ENCODE data around the gene TTLL13.
"Not testable (repeated sequence)": the region's sequence is repeated elsewhere in the genome, so short reads cannot be mapped to it uniquely, and the experiment has no call there.

TTLL13 gene

DNA sequence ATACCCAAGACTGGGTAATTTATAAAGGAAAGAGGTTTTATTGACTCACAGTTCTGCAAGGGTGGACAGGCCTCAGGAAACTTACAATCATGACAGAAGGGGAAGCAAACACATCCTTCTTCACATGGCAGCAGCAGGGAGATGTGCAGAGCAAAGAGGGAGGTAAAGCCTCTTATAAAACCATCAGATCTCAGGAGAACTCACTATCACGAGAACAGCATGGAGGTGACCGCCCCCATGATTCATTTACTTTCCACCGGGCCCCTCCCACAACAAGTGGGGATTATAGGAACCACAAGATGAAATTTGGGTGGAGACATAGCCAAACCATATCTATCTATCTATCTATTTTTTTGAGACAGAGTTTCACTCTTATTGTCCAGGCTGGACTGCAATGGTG is 10.0 kb upstream of the TTLL13 start:
- no peak for DNase-seq (ENCODE audit: low read depth)

DNA sequence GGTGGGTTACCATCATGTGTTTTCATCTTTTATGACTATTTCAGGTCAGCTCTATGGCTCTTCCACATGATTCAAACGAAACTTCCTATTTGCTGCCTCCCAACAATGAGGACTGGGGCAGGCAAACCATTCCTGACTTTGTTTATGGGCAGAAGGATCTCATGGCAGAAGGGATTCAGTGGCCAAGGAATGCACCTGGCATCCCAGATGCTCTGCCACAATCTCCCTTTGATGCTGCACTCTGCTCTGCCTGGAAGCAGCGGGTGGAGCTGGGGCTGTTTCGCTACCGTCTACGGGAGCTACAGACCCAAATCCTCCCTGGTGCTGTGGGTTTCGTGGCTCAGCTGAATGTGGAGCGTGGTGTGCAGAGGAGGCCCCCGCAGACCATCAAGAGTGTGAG is 8.5 kb upstream of the TTLL13 start:
- no peak for DNase-seq (ENCODE audit: low read depth)

DNA sequence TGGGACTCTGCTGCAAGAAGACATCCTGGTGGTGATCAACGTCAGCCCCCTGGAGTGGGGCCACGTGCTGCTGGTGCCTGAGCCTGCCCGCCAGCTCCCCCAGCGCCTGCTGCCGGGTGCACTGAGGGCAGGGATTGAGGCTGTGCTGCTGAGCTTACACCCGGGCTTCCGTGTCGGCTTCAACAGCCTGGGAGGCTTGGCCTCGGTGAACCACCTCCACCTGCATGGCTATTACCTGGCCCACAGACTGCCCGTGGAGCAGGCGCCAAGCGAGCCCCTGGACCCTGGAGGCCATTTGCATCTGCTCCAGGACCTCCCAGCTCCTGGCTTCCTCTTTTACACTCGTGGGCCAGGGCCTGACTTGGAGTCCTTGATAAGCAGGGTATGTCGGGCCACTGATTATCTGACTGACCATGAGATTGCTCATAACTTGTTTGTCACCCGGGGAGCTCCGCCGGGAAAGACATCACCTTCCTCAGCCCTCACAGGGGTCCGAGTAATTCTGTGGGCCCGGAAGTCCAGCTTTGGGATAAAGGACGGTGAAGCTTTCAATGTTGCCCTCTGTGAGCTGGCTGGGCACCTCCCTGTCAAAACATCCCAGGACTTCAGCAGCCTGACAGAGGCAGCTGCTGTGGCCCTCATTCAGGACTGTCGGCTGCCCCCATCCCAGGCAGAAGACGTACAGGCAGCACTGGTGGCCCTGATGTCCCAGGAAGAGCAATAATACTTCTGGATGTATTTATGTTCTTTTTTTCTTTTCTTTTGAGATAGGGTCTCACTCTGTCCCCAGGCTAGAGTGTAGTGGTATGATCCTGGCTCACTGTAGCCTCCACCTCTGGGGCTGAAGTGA is 7.8 kb upstream of the TTLL13 start:
- no peak for DNase-seq (ENCODE audit: low read depth)

DNA sequence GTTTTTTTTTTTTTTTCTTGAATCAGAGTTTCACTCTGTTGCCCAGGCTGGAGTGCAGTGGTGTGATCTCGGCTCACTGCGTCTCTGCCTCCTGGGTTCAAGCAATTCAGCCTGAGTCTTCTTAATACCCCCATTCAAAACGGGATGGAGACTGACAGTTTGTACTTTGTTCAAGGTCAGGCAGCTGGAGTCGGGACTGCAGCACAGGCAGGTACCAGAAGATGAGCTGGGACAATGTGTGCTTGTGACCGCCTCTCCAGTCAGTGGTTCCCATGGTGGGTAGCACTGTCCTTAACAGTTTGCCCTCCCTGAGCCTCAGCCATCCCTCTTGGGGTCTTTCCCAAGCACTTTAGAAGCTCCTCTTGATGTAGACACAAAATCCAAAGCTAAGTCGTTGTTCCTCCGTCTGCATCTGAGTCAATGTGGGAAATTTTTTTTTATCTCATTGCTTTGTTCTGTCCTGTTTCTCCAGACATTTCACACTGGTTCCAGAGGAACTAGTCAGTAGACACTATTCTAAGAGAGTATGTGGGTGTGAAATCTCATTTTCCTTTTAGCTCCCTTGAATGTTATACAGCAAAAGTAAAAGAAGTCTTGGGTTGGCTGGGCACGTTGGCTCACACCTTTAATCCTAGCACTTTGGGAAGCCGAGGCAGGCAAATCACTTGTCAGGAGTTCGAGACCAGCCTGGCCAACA is 5.3 kb upstream of the TTLL13 start:
- no peak for DNase-seq (ENCODE audit: low read depth)

DNA sequence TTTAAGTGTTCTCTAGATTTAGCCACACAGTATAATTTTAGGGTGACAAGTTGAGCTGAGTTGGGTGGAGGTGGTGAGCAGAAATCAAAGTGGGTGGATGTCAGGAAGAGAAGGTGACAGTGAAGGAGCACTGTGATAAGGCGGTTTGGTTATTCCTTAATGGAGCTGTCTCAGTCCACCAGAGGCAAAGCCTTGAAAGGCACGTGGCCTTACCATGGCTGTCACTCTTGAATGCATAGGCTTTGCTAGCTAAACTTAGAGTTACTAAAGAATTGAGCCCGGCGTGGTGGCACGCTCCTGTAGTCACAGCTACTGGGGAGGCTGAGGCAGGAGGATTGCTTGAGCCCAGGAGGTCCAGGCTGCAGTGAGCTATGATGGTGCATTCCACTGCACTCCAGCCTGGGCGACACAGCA is 560 bp upstream of the TTLL13 start:
- DNase-seq (ENCODE audit: low read depth), result no peak

DNA sequence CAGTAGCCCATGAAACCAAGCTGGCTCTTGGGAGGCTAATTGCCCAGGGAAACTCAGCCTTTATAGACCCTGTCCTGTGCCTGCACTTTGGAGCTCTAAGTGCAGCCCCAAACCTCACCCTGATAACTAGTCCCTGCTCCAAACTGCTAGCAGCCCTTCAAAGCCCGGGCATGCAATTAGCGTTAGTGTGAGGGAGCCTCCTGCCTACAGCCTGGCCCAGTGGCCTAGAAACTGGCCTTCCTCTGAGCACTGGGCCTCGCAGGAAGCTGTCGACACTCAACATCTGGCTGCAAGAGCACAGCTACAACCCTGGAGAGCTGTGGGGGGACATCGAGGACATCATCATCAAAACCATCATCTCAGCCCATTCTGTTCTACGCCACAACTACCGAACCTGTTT is 8.4 kb downstream of the TTLL13 start:
- DNase-seq (ENCODE audit: low read depth), result no peak

DNA sequence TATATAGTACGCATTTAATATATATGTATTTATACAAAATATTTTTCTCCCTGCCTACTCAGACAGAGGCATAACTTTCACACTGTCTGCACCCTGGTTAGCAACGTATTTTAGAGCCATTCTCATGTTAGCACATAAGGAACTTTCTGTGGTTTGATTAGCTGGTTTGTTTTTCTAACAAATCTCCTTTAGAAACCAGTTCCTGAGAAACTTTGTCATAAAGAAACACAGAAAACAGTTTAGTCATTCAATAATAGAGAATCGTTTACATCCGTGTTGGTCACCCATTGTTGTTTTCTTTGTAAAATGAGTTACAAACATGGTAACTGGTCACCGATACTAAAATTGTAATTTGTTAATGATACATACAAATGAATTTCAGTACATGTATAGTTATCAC is 10.2 kb downstream of the TTLL13 start:
- DNase-seq (ENCODE audit: low read depth), result no peak

DNA sequence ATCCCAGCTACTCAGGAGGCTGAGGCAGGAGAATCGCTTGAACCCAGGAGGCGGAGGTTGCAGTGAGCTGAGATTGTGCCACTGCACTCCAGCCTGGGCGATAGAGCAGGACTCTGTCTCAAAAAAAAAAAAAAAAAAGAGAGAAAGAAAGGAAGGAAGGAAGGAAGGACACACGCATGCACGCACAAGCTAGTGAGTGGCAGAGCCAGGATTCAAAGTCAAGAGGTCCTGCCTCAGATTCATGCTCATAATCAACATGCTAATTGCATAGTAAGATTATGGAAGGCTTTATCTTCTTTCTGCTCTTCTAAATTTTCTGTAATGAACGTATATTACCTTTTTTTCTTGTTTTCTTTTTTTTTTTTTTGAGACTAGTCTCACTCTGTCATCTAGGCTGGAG is 11.4 kb downstream of the TTLL13 start:
- DNase-seq (ENCODE audit: low read depth), result not testable (repeated sequence)

DNA sequence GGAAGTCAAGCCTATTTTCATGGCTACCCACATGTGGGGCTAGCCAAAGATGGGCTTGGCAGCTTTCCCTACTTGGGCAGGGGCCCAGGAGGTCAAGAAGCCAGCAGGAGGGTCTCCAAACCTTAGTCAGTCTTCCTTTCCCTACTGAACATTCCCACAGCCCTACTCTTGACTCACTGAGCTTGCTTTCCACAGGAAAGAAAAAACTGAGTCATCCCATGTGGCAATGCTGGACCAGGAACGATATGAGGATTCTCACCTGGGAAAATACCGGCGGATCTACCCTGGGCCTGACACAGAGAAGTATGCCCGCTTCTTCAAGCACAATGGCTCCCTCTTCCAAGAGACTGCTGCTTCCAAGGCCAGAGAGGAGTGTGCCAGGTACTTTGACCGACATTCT is 12.5 kb downstream of the TTLL13 start:
- DNase-seq (ENCODE audit: low read depth), result no peak

DNA sequence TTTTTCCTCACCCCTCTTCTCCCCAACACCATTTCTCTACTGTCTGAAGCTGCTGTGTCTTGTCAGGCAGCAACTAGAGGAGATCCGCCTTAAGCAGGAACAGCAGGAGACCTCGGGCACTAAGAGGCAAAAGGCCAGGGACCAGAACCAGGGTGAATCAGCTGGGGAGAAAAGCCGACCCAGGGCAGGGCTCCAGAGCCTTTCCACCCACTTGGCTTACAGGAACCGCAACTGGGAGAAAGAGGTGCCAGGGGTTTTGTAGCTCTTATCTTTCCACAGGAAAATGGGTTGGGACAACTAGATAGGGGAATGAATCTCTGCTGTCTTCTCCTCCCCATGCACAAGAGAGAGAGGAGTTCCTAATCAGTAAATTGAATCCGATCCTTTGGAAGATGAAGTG is 13.1 kb downstream of the TTLL13 start:
- DNase-seq (ENCODE audit: low read depth), result no peak

DNA sequence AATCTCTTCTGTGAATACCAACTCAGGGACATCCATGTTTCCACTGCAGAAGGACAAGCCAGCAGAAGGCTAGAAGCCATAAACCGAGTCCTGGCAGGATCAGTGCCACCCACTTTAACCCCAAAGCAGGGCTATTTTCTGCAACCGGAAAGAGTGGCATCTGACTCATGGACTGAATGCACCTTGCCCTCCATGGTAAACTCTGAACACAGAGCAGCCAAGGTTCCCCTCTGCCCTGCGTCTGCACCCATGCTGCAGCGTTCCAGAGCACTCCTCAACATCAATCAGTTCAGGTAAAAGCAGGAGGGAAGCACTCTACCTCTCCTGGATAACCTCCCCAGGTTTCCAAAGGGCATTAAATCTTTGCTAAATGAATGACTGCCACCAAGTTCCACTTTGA is 15.3 kb downstream of the TTLL13 start:
- DNase-seq (ENCODE audit: low read depth), result no peak

DNA sequence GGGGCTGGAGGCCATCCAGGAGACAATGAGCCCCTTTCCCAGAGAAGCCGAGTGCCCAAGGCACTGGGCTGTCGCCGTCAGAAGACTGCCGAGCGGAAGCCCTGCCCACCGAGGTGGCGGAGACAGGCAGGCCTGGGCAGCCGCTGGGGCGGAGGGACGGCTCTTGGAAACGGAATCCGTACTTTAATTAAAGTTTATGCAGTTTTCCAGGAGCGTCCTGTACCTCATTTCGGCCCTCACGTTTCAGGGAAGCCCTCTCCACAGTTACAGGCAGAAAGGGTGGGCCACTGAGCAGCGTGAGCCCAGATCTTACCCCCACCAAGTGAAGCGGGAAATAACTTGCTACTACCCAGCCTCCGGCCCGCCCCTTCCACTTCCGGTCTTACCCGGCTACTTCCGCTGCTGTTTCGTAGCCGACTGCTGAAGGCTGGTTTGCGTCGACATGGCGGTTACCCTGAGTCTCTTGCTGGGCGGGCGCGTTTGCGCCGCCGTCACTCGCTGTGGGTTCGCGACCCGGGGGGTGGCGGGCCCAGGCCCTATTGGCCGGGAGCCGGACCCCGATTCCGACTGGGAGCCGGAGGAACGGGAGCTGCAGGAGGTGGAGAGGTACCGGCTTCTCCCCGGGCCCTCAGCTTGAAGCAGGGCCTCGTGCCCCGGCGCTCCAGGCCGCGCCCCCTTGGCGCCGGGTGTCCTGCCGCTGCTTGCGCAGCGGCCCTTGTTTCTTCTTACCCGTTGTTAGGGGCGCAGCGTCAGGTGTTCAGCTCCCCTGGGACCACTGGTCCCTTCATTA is 16.1 kb downstream of the TTLL13 start, which contains the start of gene NGRN:
Gene NGRN (plus strand): TSS at position 402 of the 790 bp plus-strand sequence. CDS start 41 bp downstream, at position 443.
- DNase-seq (ENCODE audit: low read depth), result peak; percentile 85

DNA sequence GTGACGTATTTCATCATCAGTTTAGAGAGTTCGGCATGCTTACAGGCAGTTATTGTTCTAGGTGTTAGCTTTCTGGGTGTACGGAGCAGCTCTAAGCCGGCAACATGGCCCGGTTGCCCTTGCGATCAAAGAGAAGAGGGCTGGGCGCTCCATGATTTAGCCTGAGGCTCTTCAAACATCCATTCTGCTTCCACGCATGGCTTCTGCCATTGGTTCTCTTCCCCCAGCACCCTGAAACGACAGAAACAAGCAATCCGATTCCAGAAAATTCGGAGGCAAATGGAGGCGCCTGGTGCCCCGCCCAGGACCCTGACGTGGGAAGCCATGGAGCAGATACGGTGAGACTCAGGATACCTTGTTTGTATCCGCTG is 16.7 kb downstream of the TTLL13 start:
- no peak for DNase-seq (ENCODE audit: low read depth)

DNA sequence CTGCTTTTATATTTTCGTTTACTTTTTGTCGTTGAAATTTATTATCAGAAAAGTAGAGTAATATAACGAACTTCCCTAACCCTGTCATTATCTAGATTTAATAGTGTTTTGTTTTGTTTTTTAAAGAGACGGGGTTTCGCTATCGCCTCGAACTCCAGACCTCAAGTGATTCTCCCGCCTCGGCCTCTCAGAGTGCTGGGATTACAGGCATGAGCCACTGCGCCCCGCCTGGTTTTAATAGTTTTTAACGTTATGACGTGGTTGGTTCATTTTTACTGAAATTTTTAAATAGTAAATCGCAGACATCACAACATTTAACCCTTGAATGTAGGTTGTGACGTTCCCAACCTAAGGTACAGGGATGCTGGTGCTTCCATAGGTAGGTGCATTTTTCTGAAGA is 17.1 kb downstream of the TTLL13 start:
- DNase-seq (ENCODE audit: low read depth), result no peak

DNA sequence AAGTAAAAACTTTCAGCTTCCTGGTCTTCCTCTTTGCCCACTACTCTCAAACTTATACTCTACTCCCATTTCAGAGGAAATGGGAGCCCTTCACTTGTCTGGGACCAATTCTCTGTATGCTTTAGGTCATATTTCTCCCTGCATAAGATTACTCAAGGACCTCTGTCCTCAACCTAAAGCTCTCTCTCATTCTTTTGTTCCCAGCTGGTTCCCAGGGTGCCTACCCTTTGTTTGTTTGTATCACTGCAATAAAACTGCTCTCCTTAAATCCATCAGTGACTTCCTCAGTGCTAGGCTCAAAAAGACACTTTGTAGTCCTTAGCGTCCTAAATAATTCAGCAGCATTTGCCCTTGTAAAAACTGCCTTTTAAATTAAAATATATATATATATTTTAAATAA is 19.1 kb downstream of the TTLL13 start:
- DNase-seq (ENCODE audit: low read depth), result no peak

DNA sequence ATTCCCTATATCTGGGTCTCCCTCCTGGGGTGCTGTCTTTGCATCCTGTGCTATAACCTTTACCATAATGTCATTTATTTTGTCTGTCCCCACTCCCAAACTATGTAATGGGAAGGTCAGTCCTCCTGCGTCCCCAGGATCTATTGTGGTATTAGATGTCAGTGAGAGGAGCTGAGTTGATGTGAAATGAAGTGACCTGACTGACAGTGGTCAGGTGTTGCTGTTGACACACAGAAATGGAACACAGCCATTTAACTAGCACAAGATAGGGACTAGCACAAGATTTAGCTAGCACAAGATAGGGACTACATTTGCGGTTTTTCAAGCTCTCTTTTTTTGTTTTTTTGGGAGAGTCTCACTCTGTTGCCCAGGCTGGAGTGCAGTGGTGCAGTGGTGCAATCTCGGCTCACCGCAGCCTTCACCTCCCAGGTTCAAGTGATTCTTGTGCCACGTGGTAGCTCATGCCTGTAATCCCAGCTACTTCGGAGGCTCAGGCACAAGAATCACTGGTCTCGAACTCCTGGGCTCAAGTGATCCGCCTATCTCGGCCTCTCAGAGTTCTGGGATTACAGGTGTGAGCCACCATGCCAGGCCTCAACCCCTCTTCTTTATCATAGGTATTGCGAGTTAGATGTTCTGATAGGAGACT is 21.3 kb downstream of the TTLL13 start:
- DNase-seq (ENCODE audit: low read depth), result no peak

DNA sequence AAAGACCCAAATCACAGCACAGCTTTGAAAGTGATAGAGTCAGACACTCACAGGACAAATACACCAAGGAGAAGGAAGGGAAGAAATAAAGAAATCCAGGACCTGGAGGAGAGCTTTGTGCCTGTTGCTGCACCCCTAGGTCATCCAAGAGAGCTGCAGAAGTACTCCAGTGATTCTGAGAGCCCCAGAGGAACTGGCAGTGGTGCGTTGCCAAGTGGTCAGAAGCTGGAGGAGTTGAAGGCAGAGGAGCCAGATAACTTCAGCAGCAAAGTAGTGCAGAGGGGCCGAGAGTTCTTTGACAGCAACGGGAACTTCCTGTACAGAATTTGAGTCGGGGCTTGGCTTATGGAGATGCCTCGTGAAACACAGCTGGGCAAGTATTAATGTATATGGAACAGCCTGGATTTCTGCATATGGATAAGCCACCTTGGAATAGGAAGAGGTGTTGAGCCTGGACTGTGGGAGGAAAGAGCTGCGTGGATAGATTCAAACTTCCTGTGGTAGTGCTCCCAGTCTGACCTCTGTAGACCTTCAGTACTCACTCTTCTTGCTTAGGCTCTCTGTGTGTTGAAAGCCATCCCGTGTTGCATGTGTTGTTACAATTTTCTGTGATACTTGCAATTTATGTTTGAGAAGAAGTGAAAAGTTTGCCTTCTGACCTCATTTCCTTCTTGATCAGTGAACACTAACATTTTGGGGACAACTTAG is 22.3 kb downstream of the TTLL13 start:
- DNase-seq (ENCODE audit: low read depth), result no peak

DNA sequence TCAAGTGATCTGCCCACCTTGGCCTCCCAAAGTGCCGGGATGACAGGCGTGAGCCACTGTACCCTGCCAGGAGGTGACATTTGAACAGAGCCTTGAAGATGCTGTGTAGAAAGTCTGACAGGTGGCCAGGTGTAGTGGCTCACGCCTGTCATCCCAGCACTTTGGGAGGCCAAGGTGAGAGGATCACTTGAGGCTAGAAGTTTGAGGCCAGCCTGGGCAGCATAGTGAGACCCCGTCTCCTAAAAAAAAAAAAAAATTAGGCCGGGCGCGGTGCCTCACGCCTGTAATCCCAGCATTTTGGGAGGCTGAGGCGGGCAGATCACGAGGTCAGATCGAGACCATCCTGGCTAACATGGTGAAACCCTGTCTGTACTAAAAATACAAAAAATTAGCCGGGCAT is 29.1 kb downstream of the TTLL13 start:
- DNase-seq (ENCODE audit: low read depth), result not testable (repeated sequence)

DNA sequence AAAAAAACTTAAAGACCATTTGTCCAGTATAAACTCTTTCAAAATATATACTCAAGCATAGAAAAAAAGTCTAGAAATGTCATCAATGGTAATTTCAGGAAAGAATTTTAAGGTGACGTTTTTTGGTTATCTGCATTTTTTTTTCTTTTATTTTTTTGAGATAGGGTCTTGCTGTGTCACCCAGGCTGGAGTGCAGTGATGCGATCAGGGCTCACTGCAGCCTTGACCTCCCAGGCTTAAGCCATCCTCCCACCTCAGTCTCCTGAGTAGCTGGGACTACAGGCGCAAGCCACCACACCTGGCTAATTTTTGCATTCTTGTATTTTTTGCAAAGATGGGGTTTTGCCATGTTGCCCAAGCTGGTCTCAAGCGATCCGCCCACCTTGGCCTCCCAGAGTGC is 31.4 kb downstream of the TTLL13 start:
- DNase-seq (ENCODE audit: low read depth), result not testable (repeated sequence)

DNA sequence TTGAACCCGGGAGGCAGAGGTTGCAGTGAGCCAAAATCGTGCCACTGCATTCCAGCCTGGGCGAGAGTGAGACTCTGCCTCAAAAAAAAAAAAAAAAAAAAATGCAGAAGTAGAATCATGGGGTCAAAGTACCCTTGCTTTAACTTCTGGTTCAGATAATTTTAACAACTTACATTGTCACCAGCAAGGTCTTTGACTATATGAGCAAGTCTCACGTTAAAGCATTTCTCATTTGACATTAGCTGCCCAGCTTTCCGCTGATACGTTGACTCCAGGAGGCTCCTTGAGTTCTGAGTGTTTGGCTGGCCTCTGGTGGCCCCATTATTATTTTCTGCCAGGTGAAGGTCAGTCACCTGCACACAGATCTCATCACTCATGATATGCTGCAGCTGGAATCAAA is 32.3 kb downstream of the TTLL13 start:
- not testable (repeated sequence) for DNase-seq (ENCODE audit: low read depth)

DNA sequence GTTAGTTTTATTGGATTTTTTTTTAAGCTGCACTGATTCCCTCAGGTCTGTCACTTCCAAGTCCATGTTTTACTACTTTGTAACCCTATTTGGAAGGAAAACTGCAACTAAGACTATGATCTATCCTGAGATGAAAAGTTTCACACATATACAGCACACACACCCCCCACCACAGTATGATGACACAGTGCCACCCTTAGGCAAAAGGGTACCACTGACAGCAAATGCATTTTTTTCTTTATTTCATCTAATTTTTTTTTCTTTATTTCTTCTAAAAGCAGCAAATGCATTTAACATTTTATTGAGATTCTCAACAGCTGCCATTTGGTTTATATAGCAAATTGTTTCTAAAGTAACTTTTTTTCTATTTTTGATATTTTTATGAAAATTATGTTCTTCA is 37.3 kb downstream of the TTLL13 start:
- no peak for DNase-seq (ENCODE audit: low read depth)

DNA sequence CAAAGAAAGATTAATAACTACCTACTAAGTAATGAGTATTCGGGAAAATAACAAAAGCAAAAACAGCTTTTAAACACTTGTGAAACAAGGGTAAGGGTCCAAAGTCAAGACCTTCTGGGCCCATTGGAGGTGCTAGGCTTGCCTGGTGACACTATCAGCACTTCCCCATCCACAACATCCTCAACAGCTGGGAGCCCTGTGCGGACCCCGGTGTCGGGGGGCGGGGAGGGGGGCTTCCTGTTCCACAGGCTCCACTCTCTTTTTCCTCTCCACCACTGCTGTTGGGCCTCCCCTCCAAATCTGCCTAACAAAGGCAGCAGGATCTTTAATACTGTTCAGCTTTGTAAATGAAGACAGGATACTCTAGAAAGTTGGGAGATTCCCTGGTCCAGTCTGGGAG is 37.7 kb downstream of the TTLL13 start:
- no peak for DNase-seq (ENCODE audit: low read depth)

Data from stimulated activated CD8-positive, alpha-beta memory T cell treated with anti-CD3 and anti-CD28 coated beads, Interleukin-12 subunit alpha, Interleukin-12 subunit beta, amount 100 ng/mL, for 1 hour (primary cell).